Stomach (tissue), 4 donors: ENCODE results near the gene IQSEC3.

ENCODE experiments used
- EP300 ChIP-seq: sonication (generic); formaldehyde crosslinking; IDR thresholded peaks from one replicate; pipeline ENCODE4 v1.6.1; 2017; ENCODE audit warnings: antibody characterized with exemption
- POLR2A ChIP-seq, 4 donors: fragments of 450-650 bp; IDR thresholded peaks; one replicate each; pipeline ENCODE4 v1.6.1; 2016; ENCODE audit warnings: antibody characterized with exemption in 4 of 4, control low read depth in 2 of 4, mild to moderate bottlenecking in 1 of 4, moderate library complexity in 1 of 4

DNA sequence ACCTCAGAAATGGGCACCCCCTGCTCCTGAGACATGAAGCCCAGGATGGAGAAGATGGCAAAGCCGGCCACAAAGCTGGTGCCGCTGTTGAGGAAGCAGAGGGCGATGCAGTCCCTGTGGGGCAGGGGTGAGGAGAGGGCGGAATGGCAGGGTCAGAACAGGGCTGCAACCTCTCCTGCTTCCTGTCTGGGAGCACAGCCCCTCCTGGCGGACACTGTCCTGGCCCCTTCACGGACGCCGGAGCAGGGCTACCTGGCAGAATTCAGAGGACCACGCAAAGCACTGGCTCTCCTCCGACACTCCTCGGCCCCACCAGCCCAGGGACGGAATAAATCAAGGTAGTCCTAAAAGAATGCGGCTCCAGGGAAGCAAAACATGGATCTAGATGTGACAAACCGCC lies 159.8 kb downstream of the IQSEC3 start:
- no peak for TF ChIP-seq EP300
- no peak for TF ChIP-seq POLR2A (IDR thresholded peaks at IDR 0.05)
